Peyer's patch (tissue), 4 donors: ENCODE measurements around the gene GYPC.

Source experiments
- POLR2A ChIP-seq, 2 donors: fragments of 450-650 bp; IDR thresholded peaks; one replicate each; pipeline ENCODE4 v1.5.1; 2017; ENCODE audit warnings: antibody characterized with exemption in 2 of 2, mild to moderate bottlenecking in 2 of 2, moderate library complexity in 2 of 2
- TF ChIP-seq, protein P1 (sequence below), 6 experiments: fragments of 450-650 bp in 4 of 6; fragments of 200-600 bp in 2 of 6; sonication (generic) in 1 of 6; IDR thresholded peaks; one replicate each; pipeline ENCODE4 v1.5.1; 2017 to 2019; ENCODE audit warnings: antibody characterized with exemption in 6 of 6, mild to moderate bottlenecking in 3 of 6, moderate library complexity in 1 of 6

DNA sequence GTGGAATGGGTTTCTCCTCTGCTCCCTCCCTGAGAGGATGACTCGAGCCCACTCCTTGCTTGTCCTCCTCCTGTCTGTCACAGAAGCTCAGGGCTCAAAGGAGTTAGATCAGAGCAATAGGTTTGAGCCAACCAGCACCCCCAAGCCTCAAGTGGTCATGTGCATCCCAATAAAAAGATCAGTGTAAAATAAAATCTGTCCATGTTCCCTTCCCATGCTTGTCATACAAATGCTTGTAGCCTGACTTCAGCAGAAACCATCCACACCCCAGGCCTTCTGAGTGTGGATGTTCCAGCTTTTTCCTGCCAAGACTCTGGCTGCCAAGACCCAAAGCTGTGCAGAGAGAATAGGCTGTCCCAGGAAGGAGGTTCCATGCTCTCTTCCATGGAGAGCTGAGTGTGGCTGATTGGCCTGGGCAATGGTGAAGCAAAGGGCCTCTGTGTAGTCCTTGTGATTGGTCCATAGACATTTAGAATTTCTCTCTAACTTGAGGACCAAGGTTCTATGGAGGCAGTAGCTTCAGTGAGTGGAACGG lies 67.4 kb downstream of the GYPC start:
- TF ChIP-seq POLR2A (IDR thresholded peaks at IDR 0.05): no peak
- TF ChIP-seq, protein P1, sequence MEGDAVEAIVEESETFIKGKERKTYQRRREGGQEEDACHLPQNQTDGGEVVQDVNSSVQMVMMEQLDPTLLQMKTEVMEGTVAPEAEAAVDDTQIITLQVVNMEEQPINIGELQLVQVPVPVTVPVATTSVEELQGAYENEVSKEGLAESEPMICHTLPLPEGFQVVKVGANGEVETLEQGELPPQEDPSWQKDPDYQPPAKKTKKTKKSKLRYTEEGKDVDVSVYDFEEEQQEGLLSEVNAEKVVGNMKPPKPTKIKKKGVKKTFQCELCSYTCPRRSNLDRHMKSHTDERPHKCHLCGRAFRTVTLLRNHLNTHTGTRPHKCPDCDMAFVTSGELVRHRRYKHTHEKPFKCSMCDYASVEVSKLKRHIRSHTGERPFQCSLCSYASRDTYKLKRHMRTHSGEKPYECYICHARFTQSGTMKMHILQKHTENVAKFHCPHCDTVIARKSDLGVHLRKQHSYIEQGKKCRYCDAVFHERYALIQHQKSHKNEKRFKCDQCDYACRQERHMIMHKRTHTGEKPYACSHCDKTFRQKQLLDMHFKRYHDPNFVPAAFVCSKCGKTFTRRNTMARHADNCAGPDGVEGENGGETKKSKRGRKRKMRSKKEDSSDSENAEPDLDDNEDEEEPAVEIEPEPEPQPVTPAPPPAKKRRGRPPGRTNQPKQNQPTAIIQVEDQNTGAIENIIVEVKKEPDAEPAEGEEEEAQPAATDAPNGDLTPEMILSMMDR (IDR thresholded peaks at IDR 0.05): no peak
